ENCODE data around the gene RAB25.

RAB25 gene

DNA sequence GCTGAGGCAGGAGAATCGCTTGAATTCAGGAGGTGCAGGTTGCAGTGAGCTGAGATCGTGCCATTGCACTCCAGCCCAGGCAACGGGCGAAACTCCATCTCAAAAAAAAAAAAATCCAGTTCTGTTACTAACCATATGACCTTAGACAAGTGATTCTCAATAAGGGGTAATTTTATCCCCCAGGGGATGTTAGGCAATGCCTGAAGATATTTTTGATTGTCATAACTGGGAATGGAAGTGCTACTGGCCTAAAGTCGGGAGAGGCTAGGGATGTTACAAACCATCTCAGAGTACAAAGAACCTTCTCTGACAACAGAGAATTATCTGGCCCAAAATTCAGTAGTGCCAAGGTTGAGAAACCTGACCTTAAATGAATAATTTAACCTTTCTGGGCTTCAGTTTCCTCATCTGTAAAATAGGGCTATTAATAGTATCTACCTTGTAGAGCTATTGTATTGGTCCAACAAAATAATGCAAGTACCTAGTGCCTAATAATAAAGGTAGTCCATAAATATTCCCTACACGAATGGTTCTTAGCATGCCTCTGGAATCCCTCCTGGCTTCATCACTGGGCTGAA is 47.8 kb downstream of the RAB25 start:
- no peak for TF ChIP-seq POLR2AphosphoS5 (IDR thresholded peaks at IDR 0.05; ENCODE audit: low read depth, low read length)
- no peak for TF ChIP-seq SIN3A (IDR thresholded peaks at IDR 0.05; ENCODE audit: borderline replicate concordance, insufficient read depth, low read length)
- no peak for TF ChIP-seq FOXP2 (optimal IDR thresholded peaks at IDR 0.05; ENCODE audit: borderline replicate concordance, extremely low read depth, extremely low read length, insufficient read depth)
- TF ChIP-seq, protein P1, sequence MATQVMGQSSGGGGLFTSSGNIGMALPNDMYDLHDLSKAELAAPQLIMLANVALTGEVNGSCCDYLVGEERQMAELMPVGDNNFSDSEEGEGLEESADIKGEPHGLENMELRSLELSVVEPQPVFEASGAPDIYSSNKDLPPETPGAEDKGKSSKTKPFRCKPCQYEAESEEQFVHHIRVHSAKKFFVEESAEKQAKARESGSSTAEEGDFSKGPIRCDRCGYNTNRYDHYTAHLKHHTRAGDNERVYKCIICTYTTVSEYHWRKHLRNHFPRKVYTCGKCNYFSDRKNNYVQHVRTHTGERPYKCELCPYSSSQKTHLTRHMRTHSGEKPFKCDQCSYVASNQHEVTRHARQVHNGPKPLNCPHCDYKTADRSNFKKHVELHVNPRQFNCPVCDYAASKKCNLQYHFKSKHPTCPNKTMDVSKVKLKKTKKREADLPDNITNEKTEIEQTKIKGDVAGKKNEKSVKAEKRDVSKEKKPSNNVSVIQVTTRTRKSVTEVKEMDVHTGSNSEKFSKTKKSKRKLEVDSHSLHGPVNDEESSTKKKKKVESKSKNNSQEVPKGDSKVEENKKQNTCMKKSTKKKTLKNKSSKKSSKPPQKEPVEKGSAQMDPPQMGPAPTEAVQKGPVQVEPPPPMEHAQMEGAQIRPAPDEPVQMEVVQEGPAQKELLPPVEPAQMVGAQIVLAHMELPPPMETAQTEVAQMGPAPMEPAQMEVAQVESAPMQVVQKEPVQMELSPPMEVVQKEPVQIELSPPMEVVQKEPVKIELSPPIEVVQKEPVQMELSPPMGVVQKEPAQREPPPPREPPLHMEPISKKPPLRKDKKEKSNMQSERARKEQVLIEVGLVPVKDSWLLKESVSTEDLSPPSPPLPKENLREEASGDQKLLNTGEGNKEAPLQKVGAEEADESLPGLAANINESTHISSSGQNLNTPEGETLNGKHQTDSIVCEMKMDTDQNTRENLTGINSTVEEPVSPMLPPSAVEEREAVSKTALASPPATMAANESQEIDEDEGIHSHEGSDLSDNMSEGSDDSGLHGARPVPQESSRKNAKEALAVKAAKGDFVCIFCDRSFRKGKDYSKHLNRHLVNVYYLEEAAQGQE (IDR thresholded peaks at IDR 0.05; ENCODE audit: insufficient read depth in 1 of 2, low read depth in 2 of 2, low read length in 2 of 2) = no peak
- no peak for TF ChIP-seq TAF1 (IDR thresholded peaks at IDR 0.05; ENCODE audit: borderline replicate concordance, insufficient read depth, low read length)

DNA sequence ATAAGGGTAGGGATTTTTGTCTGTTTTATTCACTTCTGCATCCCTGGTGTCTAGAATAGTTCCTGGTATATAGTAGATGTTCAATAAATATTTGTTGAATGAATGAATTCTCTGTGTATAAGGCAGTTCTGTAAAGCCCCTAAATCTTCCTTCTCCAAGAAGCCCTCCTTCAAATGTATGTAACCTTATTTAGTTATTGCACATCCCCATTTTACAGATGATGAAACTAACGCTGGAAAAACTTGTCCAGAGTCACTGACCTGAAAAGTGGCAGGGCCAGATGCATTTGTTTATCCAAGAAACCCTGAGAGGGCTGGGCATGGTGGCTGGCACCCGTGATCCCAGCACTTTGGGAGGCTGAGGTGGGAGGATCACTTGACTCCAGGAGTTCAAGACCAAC is 49.3 kb downstream of the RAB25 start:
- TF ChIP-seq POLR2AphosphoS5 (IDR thresholded peaks at IDR 0.05; ENCODE audit: low read depth, low read length) = no peak
- TF ChIP-seq, protein P1 (IDR thresholded peaks at IDR 0.05; ENCODE audit: insufficient read depth in 1 of 2, low read depth in 2 of 2, low read length in 2 of 2) = no peak
- TF ChIP-seq FOXP2 (optimal IDR thresholded peaks at IDR 0.05; ENCODE audit: borderline replicate concordance, extremely low read depth, extremely low read length, insufficient read depth) = no peak
- no peak for TF ChIP-seq SIN3A (IDR thresholded peaks at IDR 0.05; ENCODE audit: borderline replicate concordance, insufficient read depth, low read length)
- no peak for TF ChIP-seq TAF1 (IDR thresholded peaks at IDR 0.05; ENCODE audit: borderline replicate concordance, insufficient read depth, low read length)

DNA sequence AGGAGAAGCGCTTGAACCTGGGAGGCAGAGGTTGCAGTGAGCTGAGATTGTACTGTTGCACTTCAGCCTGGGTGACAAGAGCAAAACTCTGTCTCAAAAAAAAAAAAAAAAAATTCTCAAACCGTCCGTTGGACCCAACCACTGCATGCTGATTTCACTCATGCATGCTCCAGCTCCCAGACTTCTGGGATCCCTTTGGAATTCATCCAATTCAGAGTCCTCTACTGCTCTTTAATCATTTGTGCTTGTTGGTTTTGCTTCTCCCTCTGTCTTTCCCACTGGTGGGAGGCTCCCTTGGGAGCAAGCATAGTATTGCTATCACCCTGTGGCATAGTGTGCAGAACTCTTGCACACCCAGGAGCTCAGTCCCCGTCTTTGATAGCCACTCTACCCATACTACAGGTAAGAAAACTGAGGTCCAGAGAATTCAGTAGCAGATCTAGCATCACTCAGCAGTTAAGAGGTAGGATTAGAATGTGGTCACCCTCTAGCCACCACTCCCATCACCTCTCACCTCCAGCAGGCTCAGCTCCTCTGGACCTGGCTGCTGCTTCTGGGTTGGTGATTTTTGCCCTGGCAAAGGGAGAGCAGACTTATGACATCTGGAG is 50.5 kb downstream of the RAB25 start:
- no peak for TF ChIP-seq SIN3A (IDR thresholded peaks at IDR 0.05; ENCODE audit: borderline replicate concordance, insufficient read depth, low read length)
- no peak for TF ChIP-seq POLR2AphosphoS5 (IDR thresholded peaks at IDR 0.05; ENCODE audit: low read depth, low read length)
- no peak for TF ChIP-seq TAF1 (IDR thresholded peaks at IDR 0.05; ENCODE audit: borderline replicate concordance, insufficient read depth, low read length)
- TF ChIP-seq, protein P1 (IDR thresholded peaks at IDR 0.05; ENCODE audit: insufficient read depth in 1 of 2, low read depth in 2 of 2, low read length in 2 of 2) = no peak
- no peak for TF ChIP-seq FOXP2 (optimal IDR thresholded peaks at IDR 0.05; ENCODE audit: borderline replicate concordance, extremely low read depth, extremely low read length, insufficient read depth)

DNA sequence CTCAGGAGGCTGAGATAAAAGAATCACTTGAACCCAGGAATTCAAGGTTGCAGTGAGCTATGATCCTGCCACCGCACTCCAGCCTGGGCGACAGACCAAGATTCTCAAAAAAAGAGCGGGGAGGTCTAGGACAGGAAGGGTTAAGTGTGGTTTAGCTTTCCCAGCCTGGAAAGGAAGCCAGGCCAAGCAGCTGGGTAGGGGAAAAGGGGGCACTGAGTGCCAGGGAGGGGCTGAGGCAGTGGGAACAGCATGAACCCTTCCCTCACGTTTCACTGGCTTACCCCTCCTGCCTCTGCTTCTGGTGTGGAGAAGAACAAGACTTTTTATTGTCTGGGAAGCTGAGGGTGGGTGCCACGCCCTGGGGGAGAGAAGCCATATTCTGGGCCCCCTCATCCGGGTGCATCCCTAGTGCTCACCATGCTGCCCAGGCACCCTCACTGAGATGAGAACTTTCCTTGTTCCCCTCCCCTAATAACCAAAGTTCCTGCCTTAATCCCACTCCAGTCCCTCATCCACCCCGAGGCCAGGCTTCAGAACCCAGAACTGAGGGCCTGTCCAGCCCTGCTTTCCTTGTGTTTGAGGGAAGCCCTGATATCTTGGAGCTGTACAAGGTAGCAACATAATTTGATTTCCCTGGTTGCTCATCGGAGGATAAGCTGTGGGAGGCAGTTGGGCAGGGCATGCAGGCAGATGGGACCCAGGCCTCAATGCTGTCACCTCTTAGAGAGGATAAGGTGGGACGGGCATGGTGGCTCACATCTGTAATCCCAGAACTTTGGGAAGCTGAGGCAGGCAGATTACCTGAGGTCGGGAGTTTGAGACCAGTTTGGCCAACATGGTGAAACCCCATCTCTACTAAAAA is 51.5 kb downstream of the RAB25 start:
- TF ChIP-seq TAF1 (IDR thresholded peaks at IDR 0.05; ENCODE audit: borderline replicate concordance, insufficient read depth, low read length) (no peak), SIN3A (IDR thresholded peaks at IDR 0.05; ENCODE audit: borderline replicate concordance, insufficient read depth, low read length) (no peak), POLR2AphosphoS5 (IDR thresholded peaks at IDR 0.05; ENCODE audit: low read depth, low read length) (no peak), FOXP2 (optimal IDR thresholded peaks at IDR 0.05; ENCODE audit: borderline replicate concordance, extremely low read depth, extremely low read length, insufficient read depth) (no peak)
- TF ChIP-seq, protein P1 (IDR thresholded peaks at IDR 0.05; ENCODE audit: insufficient read depth in 1 of 2, low read depth in 2 of 2, low read length in 2 of 2) = no peak

Measured in PFSK-1 (cell line).